ENCODE results near the gene CAMK4.

GRCh38 chr5:111201705-111202104, 22.5 kb upstream of the CAMK4 start:
- TF ChIP-seq CTCF (IDR thresholded peaks at IDR 0.05; ENCODE audit: insufficient read depth, low read depth, low read length) (no peak), EZH2 (IDR thresholded peaks at IDR 0.05; ENCODE audit: insufficient read depth, low read length) (no peak)
